ENCODE results near the gene ZNF831. TPM values are rescaled to one million over a fixed set of nuclear protein-coding genes. Genes with fewer than 3 reads are reported as not detected.

ZNF831 gene
- total RNA-seq, 3 donors from 2014 or later (not counting 1 experiment from before 2014, with no cell fraction given) = 24.8 to 42.0 (median 40.2) TPM

DNA sequence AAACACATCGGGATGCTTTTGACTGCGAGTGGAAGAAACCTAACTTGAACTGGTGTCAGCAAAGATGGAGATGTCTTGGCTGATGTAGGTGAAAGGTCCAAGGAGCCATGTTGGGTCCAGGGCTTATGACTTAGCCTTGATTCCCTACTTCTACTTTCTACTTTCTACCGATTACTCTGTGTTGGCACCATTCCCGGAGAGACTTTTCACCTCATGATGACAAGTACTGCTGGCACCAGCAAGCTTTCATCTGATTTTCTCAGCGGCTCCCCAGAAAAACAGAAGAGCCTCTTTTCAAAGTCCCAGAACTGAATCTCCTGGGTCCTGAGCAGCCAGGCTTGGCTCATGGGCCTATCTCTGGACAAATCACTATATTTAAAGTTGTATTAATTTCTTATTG lies 131.9 kb downstream of the ZNF831 start:
- Mint-ChIP-seq H3K9me3 (no peaks in the 10 kb centered on the region), H3K4me3 (no peak overlapping the region), H3K27me3 (ENCODE audit: low read depth in 2 of 2) (peaks cover 13 to 34% of the 10 kb centered on the region in 2 donors), H3K36me3 (no peaks in the 10 kb centered on the region), H3K27ac (no peak overlapping the region), H3K4me1 (peaks cover 6 to 7% of the 10 kb centered on the region in 2 donors)
- ATAC-seq (no peak), DNase-seq (no peak)
- 65% methylated on average over 3 of the region's 5 CpGs for WGBS (ENCODE audit: insufficient coverage)
- Histone ChIP-seq H3K36me3 (ENCODE audit: control insufficient read depth, insufficient read depth, low read length) (no peaks in the 10 kb centered on the region), H3K4me3 (ENCODE audit: low read length) (no peak overlapping the region), H3K27me3 (ENCODE audit: control insufficient read depth, insufficient read depth, low read length) (peaks cover 3% of the 10 kb centered on the region), H3K9me3 (ENCODE audit: control insufficient read depth, insufficient read depth, low read length) (no peaks in the 10 kb centered on the region), H3K27ac (ENCODE audit: low read length) (no peak overlapping the region), H3K4me1 (ENCODE audit: control insufficient read depth, insufficient read depth, low read length) (no peaks in the 10 kb centered on the region)
- TF ChIP-seq, protein P1, sequence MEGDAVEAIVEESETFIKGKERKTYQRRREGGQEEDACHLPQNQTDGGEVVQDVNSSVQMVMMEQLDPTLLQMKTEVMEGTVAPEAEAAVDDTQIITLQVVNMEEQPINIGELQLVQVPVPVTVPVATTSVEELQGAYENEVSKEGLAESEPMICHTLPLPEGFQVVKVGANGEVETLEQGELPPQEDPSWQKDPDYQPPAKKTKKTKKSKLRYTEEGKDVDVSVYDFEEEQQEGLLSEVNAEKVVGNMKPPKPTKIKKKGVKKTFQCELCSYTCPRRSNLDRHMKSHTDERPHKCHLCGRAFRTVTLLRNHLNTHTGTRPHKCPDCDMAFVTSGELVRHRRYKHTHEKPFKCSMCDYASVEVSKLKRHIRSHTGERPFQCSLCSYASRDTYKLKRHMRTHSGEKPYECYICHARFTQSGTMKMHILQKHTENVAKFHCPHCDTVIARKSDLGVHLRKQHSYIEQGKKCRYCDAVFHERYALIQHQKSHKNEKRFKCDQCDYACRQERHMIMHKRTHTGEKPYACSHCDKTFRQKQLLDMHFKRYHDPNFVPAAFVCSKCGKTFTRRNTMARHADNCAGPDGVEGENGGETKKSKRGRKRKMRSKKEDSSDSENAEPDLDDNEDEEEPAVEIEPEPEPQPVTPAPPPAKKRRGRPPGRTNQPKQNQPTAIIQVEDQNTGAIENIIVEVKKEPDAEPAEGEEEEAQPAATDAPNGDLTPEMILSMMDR (IDR thresholded peaks at IDR 0.05) = no peak
- intact Hi-C loops (cut with micrococcal nuclease) = no loop called here

DNA sequence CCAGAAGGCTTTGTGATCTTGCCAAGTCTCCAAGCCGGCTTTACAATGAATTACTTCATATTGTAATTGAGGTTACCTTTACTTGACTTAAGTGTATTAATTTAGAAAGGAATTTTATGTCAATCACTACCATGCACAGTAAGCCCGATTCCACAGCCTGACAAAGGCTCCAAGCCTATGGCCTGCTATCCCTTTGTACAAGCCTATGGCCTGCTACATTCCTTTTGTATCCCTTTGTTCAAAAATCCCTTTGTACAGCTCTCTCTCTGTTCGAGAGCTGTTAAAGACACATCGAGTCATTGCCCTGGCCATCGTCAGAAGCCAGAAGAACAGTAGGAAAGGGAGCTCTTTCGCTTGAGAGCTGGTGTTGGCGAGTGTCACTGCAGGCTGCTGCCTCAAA lies 134.1 kb downstream of the ZNF831 start:
- WGBS (ENCODE audit: insufficient coverage) = 89% methylated on average over 6 of the region's 7 CpGs
- no peaks in the 10 kb centered on the region for H3K36me3 ChIP-seq (ENCODE audit: control insufficient read depth, insufficient read depth, low read length)
- H3K4me1 ChIP-seq (ENCODE audit: control insufficient read depth, insufficient read depth, low read length) = no peaks in the 10 kb centered on the region
- H3K4me3 ChIP-seq (ENCODE audit: low read length) = no peak overlapping the region
- Mint-ChIP-seq H3K9me3 (no peaks in the 10 kb centered on the region), H3K4me1 (peaks cover 6 to 7% of the 10 kb centered on the region in 2 donors), H3K36me3 (no peaks in the 10 kb centered on the region), H3K4me3 (no peak overlapping the region), H3K27me3 (ENCODE audit: low read depth in 2 of 2) (peaks cover 13 to 35% of the 10 kb centered on the region in 2 donors), H3K27ac (no peak overlapping the region)
- peaks cover 9% of the 10 kb centered on the region for H3K27me3 ChIP-seq (ENCODE audit: control insufficient read depth, insufficient read depth, low read length)
- no peaks in the 10 kb centered on the region for H3K9me3 ChIP-seq (ENCODE audit: control insufficient read depth, insufficient read depth, low read length)
- ATAC-seq = no peak
- no peak for DNase-seq
- H3K27ac ChIP-seq (ENCODE audit: low read length) = no peak overlapping the region
- intact Hi-C loops (cut with micrococcal nuclease) = no loop called here
- TF ChIP-seq, protein P1 (IDR thresholded peaks at IDR 0.05) = no peak

DNA sequence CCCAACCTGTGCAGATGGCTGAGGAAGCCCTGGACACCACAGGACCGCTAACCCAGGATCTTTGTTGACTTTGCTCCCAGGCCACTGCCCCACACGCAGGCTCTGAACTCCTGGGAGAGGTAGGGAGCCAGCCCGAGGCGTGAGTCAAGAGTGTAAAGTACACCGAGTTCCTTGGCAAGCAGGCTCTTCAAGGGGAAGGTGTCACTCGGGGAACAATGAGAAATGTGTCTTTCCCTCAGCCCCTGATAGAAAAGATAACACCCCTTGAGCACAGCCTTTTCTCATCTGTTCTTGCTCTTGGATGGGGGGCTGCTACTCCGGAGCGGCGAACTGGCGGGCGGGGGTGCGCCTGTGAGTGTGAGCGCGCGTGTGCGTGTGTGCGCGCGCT lies 136.3 kb downstream of the ZNF831 start:
- H3K9me3 Mint-ChIP-seq = no peaks in the 10 kb centered on the region
- WGBS (ENCODE audit: insufficient coverage) = 7% methylated on average over 11 of the region's 19 CpGs
- no peaks in the 10 kb centered on the region for H3K4me1 Mint-ChIP-seq
- H3K4me3 ChIP-seq (ENCODE audit: low read length) = no peak overlapping the region
- ATAC-seq (no peak), DNase-seq (no peak)
- no peaks in the 10 kb centered on the region for H3K36me3 ChIP-seq (ENCODE audit: control insufficient read depth, insufficient read depth, low read length)
- H3K36me3 Mint-ChIP-seq = no peaks in the 10 kb centered on the region
- no peak overlapping the region for H3K4me3 Mint-ChIP-seq
- H3K4me1 ChIP-seq (ENCODE audit: control insufficient read depth, insufficient read depth, low read length) = no peaks in the 10 kb centered on the region
- no peaks in the 10 kb centered on the region for H3K9me3 ChIP-seq (ENCODE audit: control insufficient read depth, insufficient read depth, low read length)
- peaks cover 26 to 48% of the 10 kb centered on the region in 2 donors for H3K27me3 Mint-ChIP-seq (ENCODE audit: low read depth in 2 of 2)
- H3K27me3 ChIP-seq (ENCODE audit: control insufficient read depth, insufficient read depth, low read length) = peaks cover 9% of the 10 kb centered on the region
- intact Hi-C loops (cut with micrococcal nuclease) = no loop called here
- H3K27ac ChIP-seq (ENCODE audit: low read length) = no peak overlapping the region
- no peak overlapping the region for H3K27ac Mint-ChIP-seq
- TF ChIP-seq, protein P1 (IDR thresholded peaks at IDR 0.05) = no peak

DNA sequence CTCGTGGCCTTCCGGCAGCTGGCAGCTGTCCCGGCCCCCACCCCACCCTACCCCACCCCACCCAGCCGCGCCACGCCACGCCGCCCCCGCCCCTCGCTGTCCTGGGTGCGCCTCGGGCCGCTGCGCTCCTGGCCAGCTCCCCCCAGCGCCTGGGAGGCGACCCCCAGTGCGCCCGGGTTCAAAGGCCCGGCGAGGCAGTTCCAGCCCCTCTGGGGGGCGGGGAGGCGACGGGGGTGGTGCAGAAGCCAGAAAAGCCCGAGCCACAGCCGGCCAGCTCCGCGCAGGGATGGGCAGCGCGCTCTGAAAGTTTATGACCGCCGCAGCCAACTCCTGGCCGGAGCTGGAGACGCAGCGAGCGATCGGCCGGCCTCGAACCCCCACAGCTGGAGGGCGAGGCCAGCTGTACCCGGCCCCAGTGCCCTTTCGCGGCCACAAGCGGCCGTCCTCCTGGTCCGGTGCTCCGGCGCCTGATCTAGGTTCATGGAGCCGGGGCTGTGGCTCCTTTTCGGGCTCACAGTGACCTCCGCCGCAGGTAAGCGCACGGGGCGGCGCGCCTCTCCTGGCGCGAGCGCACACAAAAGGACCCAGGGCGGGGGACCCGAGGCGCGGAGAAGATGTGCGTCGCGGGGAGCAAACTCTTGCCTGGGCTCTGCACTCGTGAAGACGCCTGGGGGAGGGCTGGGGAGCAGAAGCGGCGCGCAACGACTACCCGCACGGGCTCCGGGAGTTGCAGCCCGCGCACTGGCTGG lies 136.9 kb downstream of the ZNF831 start, which contains the start of gene EDN3:
TSS of gene EDN3 (plus strand) at position 279 of the 749 bp plus-strand sequence. CDS start at position 481, 202 bp downstream.
- H3K4me3 Mint-ChIP-seq = no peak within 1 kb of the TSS
- no peak for DNase-seq
- peaks cover 30 to 49% of the 10 kb centered on the region in 2 donors for H3K27me3 Mint-ChIP-seq (ENCODE audit: low read depth in 2 of 2)
- H3K4me1 Mint-ChIP-seq = no peaks in the 10 kb centered on the region
- Histone ChIP-seq H3K4me1 (ENCODE audit: control insufficient read depth, insufficient read depth, low read length) (no peaks in the 10 kb centered on the region), H3K4me3 (ENCODE audit: low read length) (no peak within 1 kb of the TSS), H3K9me3 (ENCODE audit: control insufficient read depth, insufficient read depth, low read length) (no peaks in the 10 kb centered on the region), H3K36me3 (ENCODE audit: control insufficient read depth, insufficient read depth, low read length) (no peaks in the 10 kb centered on the region), H3K27me3 (ENCODE audit: control insufficient read depth, insufficient read depth, low read length) (peaks cover 9% of the 10 kb centered on the region), H3K27ac (ENCODE audit: low read length) (no peak within 1 kb of the TSS)
- H3K9me3 Mint-ChIP-seq = no peaks in the 10 kb centered on the region
- WGBS (ENCODE audit: insufficient coverage) = 4% methylated on average over 71 of the region's 77 CpGs
- no peak for ATAC-seq
- TF ChIP-seq, protein P1 (IDR thresholded peaks at IDR 0.05) = no peak
- no peak within 1 kb of the TSS for H3K27ac Mint-ChIP-seq
- no peaks in the 10 kb centered on the region for H3K36me3 Mint-ChIP-seq
- intact Hi-C loops (cut with micrococcal nuclease) = no loop called here

Measured in natural killer cell (primary cell).